SH-SY5Y (cell line): ENCODE results near the gene DYNC1LI2.

Source experiments
- GATA2 ChIP-seq: IDR thresholded peaks from 2 replicates; pipeline ENCODE4 v1.6.1; 2011; ENCODE audit warnings: mild to moderate bottlenecking, low read depth, low read length
- GATA3 ChIP-seq: IDR thresholded peaks from 2 replicates; pipeline ENCODE4 v1.6.1; 2011; ENCODE audit warnings: low read depth, mild to moderate bottlenecking, low read length, moderate library complexity

GRCh38 chr16:66701026-66701425 is 50.4 kb downstream of the DYNC1LI2 start:
- no peak for TF ChIP-seq GATA2
- no peak for TF ChIP-seq GATA3
